Spleen (tissue), 11 donors: ENCODE measurements around the gene HES6. TPM values are rescaled to one million over a fixed set of nuclear protein-coding genes. Genes with fewer than 3 reads are reported as not detected.
A peak's percentile ranks its signal among the peaks of the same experiment; 100 is the strongest.

Experiments used
- DNase-seq: peaks from one replicate; pipeline ENCODE4 v3.0.0-alpha.2; 2020
- H3K27ac ChIP-seq, 8 donors: fragments of 200-600 bp; sonication (generic) in 7 of 8; 1 replicate in 4 of 8; 2 replicates in 4 of 8; pipeline versions ENCODE4 v1.5.0 to v1.8.0; 2016 to 2021; ENCODE audit warnings: inconsistent platforms in 4 of 8, mild to moderate bottlenecking in 4 of 8, moderate library complexity in 1 of 8
- H3K27me3 ChIP-seq, 7 donors: fragments of 200-600 bp; sonication (generic) in 6 of 7; replicated peaks in 1 of 7; 1 replicate in 4 of 7; 2 replicates in 3 of 7; pipeline versions ENCODE4 v1.5.0 to v1.8.0; 2016 to 2021; ENCODE audit warnings: inconsistent platforms in 3 of 7, mild to moderate bottlenecking in 1 of 7
- H3K36me3 ChIP-seq, 6 donors: fragments of 200-600 bp; sonication (generic) in 5 of 6; 1 replicate in 4 of 6; 2 replicates in 2 of 6; pipeline versions ENCODE4 v1.5.0 to v1.8.0; 2016 to 2021; ENCODE audit warnings: inconsistent platforms in 2 of 6
- H3K4me1 ChIP-seq, 6 donors: fragments of 200-600 bp; sonication (generic) in 5 of 6; 1 replicate in 3 of 6; 2 replicates in 3 of 6; pipeline versions ENCODE4 v1.5.0 to v1.8.0; 2016 to 2021; ENCODE audit warnings: inconsistent platforms in 3 of 6
- H3K4me3 ChIP-seq, 8 donors: fragments of 200-600 bp; sonication (generic) in 7 of 8; 1 replicate in 4 of 8; 2 replicates in 4 of 8; pipeline versions ENCODE4 v1.5.0 to v1.8.0; 2016 to 2021; ENCODE audit warnings: inconsistent platforms in 4 of 8, mild to moderate bottlenecking in 4 of 8, moderate library complexity in 2 of 8
- H3K9me3 ChIP-seq, 8 donors: fragments of 200-600 bp; sonication (generic) in 7 of 8; 1 replicate in 4 of 8; 2 replicates in 4 of 8; pipeline versions ENCODE4 v1.5.0 to v1.8.0; 2016 to 2021; ENCODE audit warnings: inconsistent platforms in 4 of 8
- CTCF ChIP-seq, 11 experiments: fragments of 200-600 bp in 7 of 11; fragments of 450-650 bp in 4 of 11; sonication (generic) in 4 of 11; IDR thresholded peaks in 8 of 11; conservative IDR thresholded peaks in 3 of 11; 1 replicate in 7 of 11; 2 replicates in 4 of 11; pipeline versions ENCODE4 v1.4.0 to v1.8.0; 2016 to 2021; ENCODE audit warnings: antibody characterized with exemption in 11 of 11, inconsistent platforms in 4 of 11, mild to moderate bottlenecking in 1 of 11
- POLR2A ChIP-seq, 3 donors: fragments of 450-650 bp; IDR thresholded peaks; one replicate each; pipeline ENCODE4 v1.5.1; 2017; ENCODE audit warnings: antibody characterized with exemption in 3 of 3, mild to moderate bottlenecking in 1 of 3
- POLR2AphosphoS5 ChIP-seq, 3 donors: sonication (generic); formaldehyde crosslinking; IDR thresholded peaks; one replicate each; pipeline ENCODE4 v1.5.1; 2017; ENCODE audit warnings: antibody characterized with exemption in 3 of 3
- WGBS, 5 donors: extraction: QIAGEN DNeasy Blood & Tissue Kit in 3 of 5; methylation state at CpG; one replicate each; pipeline versions ENCODE4 v1.1.5 to v1.1.7; 2013 to 2018; 5-methylcytosine and 5-hydroxymethylcytosine counted together
- intact Hi-C: fragments of 100-400 bp; cut with DNase I; formaldehyde crosslinking; loops from one replicate; pipeline ENCODE4 v1.15.0; 2023; ENCODE audit warnings: low total_unique reads
- polyA plus RNA-seq, 3 donors: library from polyadenylated mRNA; stranded (reverse); fragments of 200-250 nt; gene quantifications; one replicate each; pipeline ENCODE4 v1.2.1, GENCODE V29; 2013
- total RNA-seq, 7 donors: library from RNA; depleted of rRNA in 3 of 7; stranded (reverse); fragments of >200 nt in 3 of 7; fragmentation: NEBNext Ultra II Directional in 4 of 7; extraction: Animal tissue kit (Norgen Biotek cat#: 25700) in 4 of 7; gene quantifications; one replicate each; pipeline versions ENCODE4 v1.1.0 to v1.2.1, GENCODE V29; 2016 to 2021
- donor health status: healthy with polysubstance abuse.
- donor health status: DM: no; HTN: no; CAD: no; lungs with moderate emphysema.
- donor health status: DM: no; HTN: no; CAD: no.
- donor health status: Bipolar disorder and iron deficiency.
- donor health status: healthy.
- donor health status: DM: no; HTN: no; CAD: no.
- donor health status: DM: yes; HTN: yes; CAD: no.

HES6 gene
- total and polyA plus RNA-seq, 10 donors: 3.9 to 22.7 (median 8.3) TPM

GRCh38 chr2:238239543-238239862, 335 bp downstream of the HES6 start:
- peaks cover 0 to 65% (median 13%) of the 10 kb centered on the region in 7 donors for H3K27me3 ChIP-seq
- DNase-seq: no peak
- H3K4me1 ChIP-seq: peaks cover 11 to 56% (median 38%) of the 10 kb centered on the region in 6 donors
- peaks cover 0 to 3% (median 0%) of the 10 kb centered on the region in 6 donors for H3K36me3 ChIP-seq
- H3K9me3 ChIP-seq: no peaks in the 10 kb centered on the region
- H3K27ac ChIP-seq: peak overlapping the region in 4 of 8 donors; percentile 47 to 67 (median 57)
- 0 to 1% (median 1%) methylated on average over 22 to 43 of the region's 43 CpGs; no CpG with 5 or more reads in 2 of the 5 donors for WGBS, 5 donors
- peak overlapping the region; percentile 64 to 90 (median 77) for H3K4me3 ChIP-seq
- TF ChIP-seq POLR2A (IDR thresholded peaks at IDR 0.05) (no peak), CTCF (IDR thresholded peaks at IDR 0.05 in 8 of 11, conservative IDR thresholded peaks at IDR 0.05 in 3 of 11) (no peak), POLR2AphosphoS5 (IDR thresholded peaks at IDR 0.05) (no peak)
- intact Hi-C loops: no loop called here

- no peaks in the 10 kb centered on the region for H3K9me3 ChIP-seq
- TF ChIP-seq CTCF (IDR thresholded peaks at IDR 0.05 in 8 of 11, conservative IDR thresholded peaks at IDR 0.05 in 3 of 11) (no peak), POLR2AphosphoS5 (IDR thresholded peaks at IDR 0.05) (peak in 2 of 3 donors; percentile 26 to 61)
- peaks cover 0 to 65% (median 13%) of the 10 kb centered on the region in 7 donors for H3K27me3 ChIP-seq
- no peaks in the 10 kb centered on the region for H3K36me3 ChIP-seq
- intact Hi-C loops: no loop called here
- peak overlapping the region; percentile 18 to 90 (median 77) for H3K4me3 ChIP-seq
- H3K27ac ChIP-seq: peak overlapping the region in 1 of 8 donors; percentile 47
- 21 to 41% (median 25%) methylated on average over 20 to 75 of the region's 75 CpGs for WGBS, 5 donors
- peaks cover 11 to 60% (median 39%) of the 10 kb centered on the region in 6 donors for H3K4me1 ChIP-seq
- DNase-seq: peak; percentile 90
Measured at GRCh38 chr2:238238766-238239542, 884 bp downstream of the HES6 start.

- intact Hi-C loops: no loop called here
- Histone ChIP-seq H3K27me3 (peaks cover 0 to 65% (median 13%) of the 10 kb centered on the region in 7 donors), H3K27ac (no peak overlapping the region), H3K9me3 (no peaks in the 10 kb centered on the region), H3K36me3 (no peaks in the 10 kb centered on the region), H3K4me3 (peak overlapping the region in 1 of 8 donors; percentile 90), H3K4me1 (peaks cover 11 to 56% (median 38%) of the 10 kb centered on the region in 6 donors)
- DNase-seq: peak; percentile 59
- TF ChIP-seq POLR2A (IDR thresholded peaks at IDR 0.05) (no peak), POLR2AphosphoS5 (IDR thresholded peaks at IDR 0.05) (no peak), CTCF (IDR thresholded peaks at IDR 0.05 in 8 of 11, conservative IDR thresholded peaks at IDR 0.05 in 3 of 11) (no peak)
- 83 to 92% (median 86%) methylated on average over 2 to 5 of the region's 5 CpGs for WGBS, 5 donors
Measured at GRCh38 chr2:238238311-238238765, 1.5 kb downstream of the HES6 start.

GRCh38 chr2:238237431-238238135, 2.3 kb downstream of the HES6 start:
- H3K9me3 ChIP-seq: no peaks in the 10 kb centered on the region
- intact Hi-C loops: no loop called here
- H3K27ac ChIP-seq: no peak overlapping the region
- H3K4me1 ChIP-seq: peaks cover 11 to 48% (median 31%) of the 10 kb centered on the region in 6 donors
- no peak for TF ChIP-seq CTCF (IDR thresholded peaks at IDR 0.05 in 8 of 11, conservative IDR thresholded peaks at IDR 0.05 in 3 of 11)
- no peak for TF ChIP-seq POLR2A (IDR thresholded peaks at IDR 0.05)
- no peak for TF ChIP-seq POLR2AphosphoS5 (IDR thresholded peaks at IDR 0.05)
- H3K4me3 ChIP-seq: no peak overlapping the region
- 76 to 89% (median 83%) methylated on average over 8 to 11 of the region's 11 CpGs for WGBS, 5 donors
- DNase-seq: peak; percentile 58
- H3K27me3 ChIP-seq: peaks cover 0 to 65% (median 13%) of the 10 kb centered on the region in 7 donors
- H3K36me3 ChIP-seq: no peaks in the 10 kb centered on the region
